Mucosa of gallbladder (tissue), 1 donor: ENCODE measurements around the gene RTN3. TPM values are rescaled to one million over a fixed set of nuclear protein-coding genes. Genes with fewer than 3 reads are reported as not detected.

ENCODE experiments used
- total RNA-seq: library from RNA; stranded (reverse); gene quantifications from one replicate; pipeline ENCODE4 v1.2.1, GENCODE V29; 2021
- donor health status: DM: no; HTN: no; CAD: no.

RTN3 gene
- total RNA-seq, 1 donor from 2014 or later = 107 TPM

Other genes starting within 250 kb of the RTN3 start
- 1.7 TPM for gene PLAAT5, start 190.3 kb upstream of the RTN3 start, total RNA-seq
- 0.26 TPM for gene LGALS12, start 175.4 kb upstream of the RTN3 start, total RNA-seq
- 87.0 TPM for gene PLAAT4, start 144.7 kb upstream of the RTN3 start, total RNA-seq
- 2.1 TPM for gene PLAAT2, start 118.1 kb upstream of the RTN3 start, total RNA-seq
- gene PLAAT3, start 67.1 kb upstream of the RTN3 start, total RNA-seq = 91.8 TPM
- gene ATL3, start 10.1 kb upstream of the RTN3 start, total RNA-seq = 59.4 TPM
- gene ZFTA, start 87.3 kb downstream of the RTN3 start, total RNA-seq = 30.7 TPM
- 19.6 TPM for gene SPINDOC, start 132.0 kb downstream of the RTN3 start, total RNA-seq
- 65.0 TPM for gene MARK2, start 157.6 kb downstream of the RTN3 start, total RNA-seq
- gene RCOR2, start 235.7 kb downstream of the RTN3 start, total RNA-seq = 2.7 TPM